ENCODE results near the gene SLC25A47. TPM values are rescaled to one million over a fixed set of nuclear protein-coding genes. Genes with fewer than 3 reads are reported as not detected.
A peak's percentile ranks its signal among the peaks of the same experiment; 100 is the strongest.
"Not testable (repeated sequence)": the region's sequence is repeated elsewhere in the genome, so short reads cannot be mapped to it uniquely, and the experiment has no call there.

The SLC25A47 gene
- total RNA-seq, 1 donor from 2014 or later = not detected

DNA sequence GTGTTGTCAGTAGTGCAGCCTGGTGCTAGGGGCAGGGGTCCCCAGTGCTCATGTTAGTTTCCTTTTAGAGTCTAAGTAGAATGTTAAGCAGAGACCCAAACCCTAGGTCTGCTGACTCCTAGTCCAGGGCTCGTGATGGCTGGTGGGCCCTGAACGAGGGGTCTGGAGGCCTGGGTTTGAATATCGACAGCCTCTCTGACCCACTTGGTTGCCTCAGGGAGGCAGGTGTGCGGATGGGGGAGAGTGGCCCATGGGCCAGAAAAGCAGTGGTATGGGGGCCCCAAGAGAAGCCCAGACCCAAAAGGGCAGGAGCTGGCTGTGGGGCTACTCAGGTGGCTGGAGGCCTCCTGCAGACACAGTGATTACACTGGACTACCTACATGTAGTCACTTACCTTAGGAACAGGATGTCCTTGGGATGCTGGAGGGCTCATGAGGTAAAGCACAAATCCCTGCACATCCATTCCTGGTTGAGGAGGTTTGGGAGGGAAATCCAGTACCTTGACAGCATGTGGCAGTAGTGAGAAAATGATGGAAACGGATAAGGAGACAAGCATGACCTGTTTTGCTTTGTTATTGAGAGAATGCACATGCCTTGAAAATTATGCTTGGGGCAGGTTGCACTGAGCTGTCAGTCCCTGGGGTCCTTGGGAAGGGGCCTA, 15.2 kb upstream of the SLC25A47 start:
- DNase-seq (no peak), ATAC-seq (no peak)
- Histone ChIP-seq H3K36me3 (no peaks in the 10 kb centered on the region), H3K27me3 (no peaks in the 10 kb centered on the region), H3K4me3 (peak overlapping the region; percentile 93), H3K27ac (peak overlapping the region; percentile 91), H3K4me1 (peaks cover 30% of the 10 kb centered on the region), H3K9me3 (no peaks in the 10 kb centered on the region)
- intact Hi-C loops (cut with DNase I) = no loop called here
- TF ChIP-seq, protein P1, sequence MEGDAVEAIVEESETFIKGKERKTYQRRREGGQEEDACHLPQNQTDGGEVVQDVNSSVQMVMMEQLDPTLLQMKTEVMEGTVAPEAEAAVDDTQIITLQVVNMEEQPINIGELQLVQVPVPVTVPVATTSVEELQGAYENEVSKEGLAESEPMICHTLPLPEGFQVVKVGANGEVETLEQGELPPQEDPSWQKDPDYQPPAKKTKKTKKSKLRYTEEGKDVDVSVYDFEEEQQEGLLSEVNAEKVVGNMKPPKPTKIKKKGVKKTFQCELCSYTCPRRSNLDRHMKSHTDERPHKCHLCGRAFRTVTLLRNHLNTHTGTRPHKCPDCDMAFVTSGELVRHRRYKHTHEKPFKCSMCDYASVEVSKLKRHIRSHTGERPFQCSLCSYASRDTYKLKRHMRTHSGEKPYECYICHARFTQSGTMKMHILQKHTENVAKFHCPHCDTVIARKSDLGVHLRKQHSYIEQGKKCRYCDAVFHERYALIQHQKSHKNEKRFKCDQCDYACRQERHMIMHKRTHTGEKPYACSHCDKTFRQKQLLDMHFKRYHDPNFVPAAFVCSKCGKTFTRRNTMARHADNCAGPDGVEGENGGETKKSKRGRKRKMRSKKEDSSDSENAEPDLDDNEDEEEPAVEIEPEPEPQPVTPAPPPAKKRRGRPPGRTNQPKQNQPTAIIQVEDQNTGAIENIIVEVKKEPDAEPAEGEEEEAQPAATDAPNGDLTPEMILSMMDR (IDR thresholded peaks at IDR 0.05) = no peak

DNA sequence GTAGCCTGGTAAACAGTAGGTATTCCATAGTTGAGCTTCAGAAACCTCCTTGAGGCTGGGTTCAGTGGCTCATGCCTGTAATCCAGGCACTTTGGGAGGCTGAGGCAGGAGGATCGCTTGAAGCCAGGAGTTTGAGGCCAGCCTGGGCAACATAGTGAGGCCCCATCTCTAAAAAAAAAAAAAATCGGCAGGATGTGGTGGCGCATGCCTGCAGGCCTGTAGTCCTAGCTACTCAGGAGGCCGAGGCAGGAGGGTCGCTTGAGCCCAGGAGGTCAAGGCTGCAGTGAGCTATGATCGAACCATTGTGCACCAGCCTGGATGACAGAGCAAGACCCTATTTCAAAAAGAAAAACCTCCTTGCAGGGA, 14.7 kb upstream of the SLC25A47 start:
- H3K4me3 ChIP-seq; intact Hi-C loops (cut with DNase I): not testable (repeated sequence)
- H3K4me1 ChIP-seq = peaks cover 24% of the 10 kb centered on the region

DNA sequence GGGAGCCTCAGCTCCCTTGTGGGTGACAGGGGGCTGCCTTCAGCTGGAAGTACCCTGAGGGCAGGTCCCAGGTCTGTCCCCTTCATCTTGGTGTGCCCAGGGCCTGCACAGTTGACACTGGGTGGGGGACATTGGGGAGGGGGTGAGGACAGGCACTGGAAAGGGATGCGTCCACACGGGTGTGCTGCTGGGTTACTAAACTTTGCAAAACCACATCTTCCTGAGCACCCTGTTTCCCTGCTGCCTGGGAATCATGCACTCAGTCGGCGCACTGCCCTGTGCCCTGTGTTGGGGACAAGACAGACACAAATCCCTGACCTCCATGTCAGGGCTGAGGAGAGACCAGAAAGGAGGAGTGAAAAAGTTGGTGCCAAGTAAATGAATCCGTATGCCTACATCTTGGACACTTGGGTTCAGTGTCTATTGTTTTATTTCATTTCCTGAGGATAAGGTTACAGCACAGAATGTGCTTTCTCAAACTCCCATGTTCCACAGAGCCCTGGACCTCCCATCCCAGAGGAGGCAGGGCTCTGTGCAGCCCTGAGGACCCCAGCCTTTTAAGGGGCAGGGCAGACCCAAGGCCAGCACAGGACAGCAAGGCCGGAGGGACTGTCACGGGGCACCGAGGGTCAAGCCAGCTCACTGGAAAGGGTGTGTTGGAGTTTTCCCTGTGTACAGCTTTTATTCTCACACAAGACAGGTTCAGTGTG, 14.0 kb upstream of the SLC25A47 start:
- no peaks in the 10 kb centered on the region for H3K27me3 ChIP-seq
- no peaks in the 10 kb centered on the region for H3K36me3 ChIP-seq
- no peak for DNase-seq
- H3K4me3 ChIP-seq = no peak overlapping the region
- H3K4me1 ChIP-seq = peaks cover 17% of the 10 kb centered on the region
- peak overlapping the region; percentile 36 for H3K27ac ChIP-seq
- H3K9me3 ChIP-seq = no peaks in the 10 kb centered on the region
- TF ChIP-seq, protein P1 (IDR thresholded peaks at IDR 0.05) = no peak
- intact Hi-C loops (cut with DNase I) = no loop called here
- no peak for ATAC-seq

More for the DNA sequence above, 14.7 kb upstream of the SLC25A47 start:
- not testable (repeated sequence) for H3K36me3 ChIP-seq, H3K9me3 ChIP-seq, DNase-seq, H3K27ac ChIP-seq, ATAC-seq, H3K27me3 ChIP-seq

DNA sequence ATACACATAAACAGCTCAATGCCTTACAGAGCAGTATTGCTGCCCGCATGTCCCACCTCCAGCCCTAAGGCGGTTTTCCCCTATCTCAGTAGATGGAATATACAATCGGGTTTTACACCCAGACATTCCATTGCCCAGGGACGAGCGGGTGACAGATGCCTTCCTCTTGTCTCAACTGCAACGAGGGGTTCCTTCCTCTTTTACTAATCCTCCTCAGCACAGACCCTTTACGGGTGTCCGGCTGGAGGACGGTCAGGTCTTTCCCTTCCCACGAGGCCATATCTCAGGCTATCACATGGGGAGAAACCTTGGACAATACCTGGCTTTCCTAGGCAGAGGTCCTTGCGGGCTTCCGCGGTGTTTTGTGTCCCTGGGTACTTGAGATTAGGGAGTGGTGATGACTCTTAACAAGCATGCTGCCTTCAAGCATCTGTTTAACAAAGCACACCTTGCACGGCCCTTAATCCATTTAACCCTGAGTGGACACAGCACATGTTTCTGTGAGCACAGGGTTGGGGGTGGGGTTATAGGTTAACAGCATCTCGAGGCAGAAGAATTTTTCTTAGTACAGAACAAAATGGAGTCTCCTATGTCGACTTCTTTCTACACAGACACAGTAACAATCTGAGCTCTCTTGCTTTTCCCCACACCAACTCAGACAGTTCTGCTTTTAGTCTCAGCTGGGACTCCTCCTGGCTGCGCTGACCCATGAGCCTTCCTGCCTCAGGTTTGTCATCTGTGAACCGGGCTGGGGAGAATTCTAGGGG, 10.8 kb upstream of the SLC25A47 start:
- H3K4me3 ChIP-seq; DNase-seq; ATAC-seq; H3K36me3 ChIP-seq; H3K9me3 ChIP-seq; H3K27ac ChIP-seq; intact Hi-C loops (cut with DNase I); H3K27me3 ChIP-seq; H3K4me1 ChIP-seq: not testable (repeated sequence)

DNA sequence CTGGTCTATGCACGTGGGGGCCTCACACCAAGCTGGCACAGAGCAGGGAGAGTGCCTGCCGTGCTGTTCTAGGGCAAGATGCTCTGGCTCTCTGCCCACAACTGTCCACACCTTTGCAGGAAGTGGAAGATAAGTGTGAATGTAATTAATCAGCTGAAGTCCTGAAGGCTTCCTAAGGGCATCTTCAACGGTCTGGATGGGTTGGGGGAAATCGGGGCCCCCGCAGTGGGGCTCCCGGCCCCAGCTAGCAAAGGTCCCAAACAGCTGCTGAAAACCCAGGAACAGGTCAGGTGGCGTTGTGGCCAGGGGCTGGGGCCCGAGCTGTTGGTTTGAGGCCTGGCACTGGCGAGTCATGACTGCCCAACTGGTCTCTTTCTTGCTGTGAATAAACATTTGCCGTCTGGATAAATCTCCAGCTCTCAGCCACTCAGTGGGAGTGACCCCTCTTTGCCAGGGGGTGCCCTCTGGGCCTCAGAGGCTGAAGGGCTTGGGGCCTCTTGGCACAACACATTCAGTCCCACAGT, 10.2 kb upstream of the SLC25A47 start:
- ATAC-seq (no peak), DNase-seq (no peak)
- no peaks in the 10 kb centered on the region for H3K36me3 ChIP-seq
- no peak overlapping the region for H3K4me3 ChIP-seq
- intact Hi-C loops (cut with DNase I) = no loop called here
- no peaks in the 10 kb centered on the region for H3K9me3 ChIP-seq
- H3K27ac ChIP-seq = no peak overlapping the region
- peaks cover 6% of the 10 kb centered on the region for H3K4me1 ChIP-seq
- H3K27me3 ChIP-seq = no peaks in the 10 kb centered on the region
- TF ChIP-seq, protein P1 (IDR thresholded peaks at IDR 0.05) = no peak

DNA sequence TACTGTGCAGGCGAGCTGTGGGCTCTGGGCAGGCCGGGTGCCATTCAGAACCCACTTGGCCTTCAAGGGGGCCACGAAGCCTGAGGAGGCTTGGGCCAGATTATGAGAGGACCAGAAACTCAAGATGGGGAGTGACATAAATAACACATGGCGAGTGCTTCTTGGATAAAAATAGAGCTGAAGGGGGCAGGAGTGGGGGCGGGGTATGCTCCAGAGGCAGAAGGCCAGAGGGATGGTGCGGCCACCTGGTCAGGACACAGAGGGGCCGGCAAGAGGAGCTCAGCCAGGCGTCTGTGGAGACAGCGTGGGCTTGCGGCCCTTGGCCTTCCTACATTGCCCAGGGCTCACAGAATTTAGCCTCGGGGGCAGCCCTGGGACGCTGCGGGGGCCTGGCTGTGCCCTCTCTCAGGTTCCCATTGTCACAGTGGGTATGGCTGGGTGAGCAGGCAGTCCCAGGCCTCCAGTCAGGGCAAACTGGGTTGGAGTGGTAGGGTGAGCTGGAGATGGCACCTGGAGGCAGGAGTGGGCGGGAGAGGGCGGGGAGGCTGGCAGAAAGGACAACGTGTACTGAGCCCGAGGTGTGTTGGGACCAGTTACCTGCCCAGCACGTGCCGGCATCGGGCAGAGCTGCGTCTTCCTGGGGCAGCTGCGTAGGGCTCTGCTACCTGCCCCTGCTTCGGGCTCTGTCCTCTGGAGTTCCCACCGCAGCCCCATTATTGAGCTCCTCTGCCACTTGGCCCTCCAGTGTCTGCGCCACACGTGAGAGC, 9.5 kb upstream of the SLC25A47 start:
- H3K9me3 ChIP-seq = no peaks in the 10 kb centered on the region
- H3K4me1 ChIP-seq = peaks cover 3% of the 10 kb centered on the region
- ATAC-seq (no peak), DNase-seq (no peak)
- no peaks in the 10 kb centered on the region for H3K36me3 ChIP-seq
- intact Hi-C loops (cut with DNase I) = no loop called here
- no peaks in the 10 kb centered on the region for H3K27me3 ChIP-seq
- H3K27ac ChIP-seq = no peak overlapping the region
- TF ChIP-seq, protein P1 (IDR thresholded peaks at IDR 0.05) = no peak
- no peak overlapping the region for H3K4me3 ChIP-seq
